Stimulated activated CD8-positive, alpha-beta memory T cell treated with anti-CD3 and anti-CD28 coated beads, Interleukin-15, amount 100 ng/mL, for 24 hours (primary cell): ENCODE results near the gene OST4.

Source experiments
- DNase-seq: peaks from one replicate; pipeline ENCODE4 v3.0.0-alpha.2; 2020; ENCODE audit warnings: low read depth

OST4 gene

GRCh38 chr2:27025281-27025800, 46.1 kb downstream of the OST4 start:
- no peak for DNase-seq

GRCh38 chr2:27024812-27025211, 46.6 kb downstream of the OST4 start:
- no peak for DNase-seq

GRCh38 chr2:27024188-27024587, 47.3 kb downstream of the OST4 start:
- DNase-seq = no peak

GRCh38 chr2:27023740-27024139, 47.7 kb downstream of the OST4 start:
- DNase-seq = no peak

GRCh38 chr2:27021253-27022049, 50.0 kb downstream of the OST4 start:
- DNase-seq = no peak
